ENCODE measurements around the gene MSI2.

MSI2 gene

GRCh38 chr17:57628421-57628820, 372.1 kb downstream of the MSI2 start:
- no peaks in the 10 kb centered on the region for H3K9me2 ChIP-seq (replicated peaks; ENCODE audit: control insufficient read depth, low read length)
- peaks cover 70% of the 10 kb centered on the region for H3K36me3 ChIP-seq (ENCODE audit: control insufficient read depth, low read length)
- H3K4me2 ChIP-seq (ENCODE audit: low read length): peak overlapping the region; percentile 75
- H3K27me3 ChIP-seq (ENCODE audit: control insufficient read depth, low read length): no peaks in the 10 kb centered on the region
- no peaks in the 10 kb centered on the region for H3K9me3 ChIP-seq (ENCODE audit: control insufficient read depth, insufficient read depth, low read length)
- H3K4me3 ChIP-seq (ENCODE audit: low read length): peak overlapping the region; percentile 42
- peaks cover 13% of the 10 kb centered on the region for H3F3A ChIP-seq (ENCODE audit: control insufficient read depth, insufficient read depth)
- TF ChIP-seq CTCF (IDR thresholded peaks at IDR 0.05; ENCODE audit: low read depth, low read length, poor library complexity, severe bottlenecking) (no peak), EZH2phosphoT487 (IDR thresholded peaks at IDR 0.05; ENCODE audit: borderline replicate concordance, low read length) (no peak)
- H3K79me2 ChIP-seq (ENCODE audit: control insufficient read depth, low read length): peaks cover 2% of the 10 kb centered on the region; the same call in 1 of the 2 replicates
- peaks cover 92% of the 10 kb centered on the region for H3K4me1 ChIP-seq (ENCODE audit: control insufficient read depth, low read length)
- no peaks in the 10 kb centered on the region for H4K20me1 ChIP-seq (ENCODE audit: control insufficient read depth, insufficient read depth, low read depth, low read length)
- peak overlapping the region; percentile 82 for H3K27ac ChIP-seq (ENCODE audit: low read depth, low read length)

GRCh38 chr17:57629470-57629869, 373.1 kb downstream of the MSI2 start:
- no peaks in the 10 kb centered on the region for H3K27me3 ChIP-seq (ENCODE audit: control insufficient read depth, low read length)
- peaks cover 92% of the 10 kb centered on the region for H3K4me1 ChIP-seq (ENCODE audit: control insufficient read depth, low read length)
- peak overlapping the region; percentile 42 for H3K4me3 ChIP-seq (ENCODE audit: low read length)
- H3K36me3 ChIP-seq (ENCODE audit: control insufficient read depth, low read length): peaks cover 76% of the 10 kb centered on the region
- no peak for TF ChIP-seq EZH2phosphoT487 (IDR thresholded peaks at IDR 0.05; ENCODE audit: borderline replicate concordance, low read length)
- no peak for TF ChIP-seq CTCF (IDR thresholded peaks at IDR 0.05; ENCODE audit: low read depth, low read length, poor library complexity, severe bottlenecking)
- H3K9me2 ChIP-seq (replicated peaks; ENCODE audit: control insufficient read depth, low read length): no peaks in the 10 kb centered on the region
- peak overlapping the region; percentile 75 for H3K4me2 ChIP-seq (ENCODE audit: low read length)
- peaks cover 6% of the 10 kb centered on the region; the same call in 1 of the 2 replicates for H3F3A ChIP-seq (ENCODE audit: control insufficient read depth, insufficient read depth)
- H3K9me3 ChIP-seq (ENCODE audit: control insufficient read depth, insufficient read depth, low read length): no peaks in the 10 kb centered on the region
- no peaks in the 10 kb centered on the region for H3K79me2 ChIP-seq (ENCODE audit: control insufficient read depth, low read length)
- H3K27ac ChIP-seq (ENCODE audit: low read depth, low read length): peak overlapping the region; percentile 82
- H4K20me1 ChIP-seq (ENCODE audit: control insufficient read depth, insufficient read depth, low read depth, low read length): no peaks in the 10 kb centered on the region

- Histone ChIP-seq H3K9me3 (ENCODE audit: control insufficient read depth, insufficient read depth, low read length) (no peaks in the 10 kb centered on the region), H3K4me1 (ENCODE audit: control insufficient read depth, low read length) (peaks cover 92% of the 10 kb centered on the region), H3K79me2 (ENCODE audit: control insufficient read depth, low read length) (no peaks in the 10 kb centered on the region), H3K9me2 (replicated peaks; ENCODE audit: control insufficient read depth, low read length) (no peaks in the 10 kb centered on the region), H4K20me1 (ENCODE audit: control insufficient read depth, insufficient read depth, low read depth, low read length) (no peaks in the 10 kb centered on the region), H3K27ac (ENCODE audit: low read depth, low read length) (peak overlapping the region; percentile 82), H3K4me2 (ENCODE audit: low read length) (peak overlapping the region; percentile 75), H3K27me3 (ENCODE audit: control insufficient read depth, low read length) (no peaks in the 10 kb centered on the region), H3K36me3 (ENCODE audit: control insufficient read depth, low read length) (peaks cover 71% of the 10 kb centered on the region), H3K4me3 (ENCODE audit: low read length) (peak overlapping the region; percentile 42), H3F3A (ENCODE audit: control insufficient read depth, insufficient read depth) (peaks cover 9% of the 10 kb centered on the region; the same call in 1 of the 2 replicates)
- no peak for TF ChIP-seq CTCF (IDR thresholded peaks at IDR 0.05; ENCODE audit: low read depth, low read length, poor library complexity, severe bottlenecking)
- no peak for TF ChIP-seq EZH2phosphoT487 (IDR thresholded peaks at IDR 0.05; ENCODE audit: borderline replicate concordance, low read length)
These were observed 373.6 kb downstream of the MSI2 start for GRCh38 chr17:57629886-57630285.

All from DOHH2 (cell line).